ENCODE data around the gene ABCE1. TPM values are rescaled to one million over a fixed set of nuclear protein-coding genes. Genes with fewer than 3 reads are reported as not detected.

ABCE1 gene
- total RNA-seq, 1 experiment from 2014 or later = 163 TPM

- no peaks in the 10 kb centered on the region for H3K9me3 ChIP-seq (ENCODE audit: low read depth, low read length, poor library complexity, severe bottlenecking)
- H3K27ac ChIP-seq (ENCODE audit: low read depth, low read length, poor library complexity, severe bottlenecking) = no peak overlapping the region
- H3K4me3 ChIP-seq (ENCODE audit: low read depth, low read length, poor library complexity, severe bottlenecking) = no peak overlapping the region
- TF ChIP-seq EZH2 (IDR thresholded peaks at IDR 0.05; ENCODE audit: borderline replicate concordance, low read depth, low read length, poor library complexity, severe bottlenecking) = no peak
- DNase-seq (ENCODE audit: low spot score) = no peak
- intact Hi-C loops (cut with micrococcal nuclease; ENCODE audit: unreplicated experiment) = no loop called here
- ChIA-PET CTCF (no interaction called here), POLR2A (ENCODE audit: low non-redundant PET) (no interaction called here)
- H3K36me3 ChIP-seq (ENCODE audit: insufficient read depth, low read length, poor library complexity, severe bottlenecking) = peaks cover 40% of the 10 kb centered on the region
- no peaks in the 10 kb centered on the region for H3K27me3 ChIP-seq (replicated peaks; ENCODE audit: insufficient read depth, low read depth, low read length, poor library complexity)
- BruUV-seq (replicated peaks) = no TSS peak
- peaks cover 20% of the 10 kb centered on the region for H3K4me1 ChIP-seq (ENCODE audit: insufficient read depth, low read length, poor library complexity, severe bottlenecking)
Observed at GRCh38 chr4:145171911-145172310, 73.8 kb downstream of the ABCE1 start.

DNA sequence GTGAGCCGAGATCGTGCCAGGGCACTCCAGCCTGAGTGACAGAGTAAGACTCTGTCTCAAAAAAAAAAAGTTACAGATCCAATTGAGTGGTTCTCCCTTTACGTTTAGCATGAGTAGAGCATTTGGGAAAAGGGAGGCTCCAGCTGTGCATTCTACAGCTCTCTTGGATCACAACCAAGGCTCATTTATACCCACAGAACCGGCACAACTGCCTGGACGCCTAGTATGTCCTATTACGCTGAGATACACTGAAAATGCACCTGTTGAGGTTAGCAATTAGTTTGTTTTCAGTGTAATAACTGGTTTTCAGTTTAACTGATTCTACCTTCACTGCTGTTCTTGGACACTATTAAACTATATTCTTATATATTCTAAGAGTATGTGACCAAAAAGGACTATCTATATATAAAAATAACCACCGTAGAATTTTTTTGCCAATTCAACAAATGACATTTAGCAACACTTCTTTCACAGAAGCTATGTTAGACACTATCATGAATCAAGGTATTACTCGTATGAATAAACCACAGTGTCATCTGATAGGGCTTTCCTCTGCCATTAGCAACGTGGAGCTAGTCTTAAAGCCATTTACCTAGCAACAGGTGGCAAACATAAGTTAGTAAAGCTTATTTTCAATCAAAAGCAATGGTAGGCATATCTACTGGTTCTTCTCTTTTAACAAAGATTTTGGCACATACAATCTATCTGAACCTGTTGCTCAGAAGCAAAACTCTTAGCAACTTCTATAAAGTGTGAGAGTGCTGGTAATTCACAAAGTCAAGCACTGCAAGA is 78.7 kb downstream of the ABCE1 start:
- Histone ChIP-seq H3K36me3 (ENCODE audit: insufficient read depth, low read length, poor library complexity, severe bottlenecking) (peaks cover 28% of the 10 kb centered on the region), H3K4me3 (ENCODE audit: low read depth, low read length, poor library complexity, severe bottlenecking) (peak overlapping the region; percentile 90), H3K27me3 (replicated peaks; ENCODE audit: insufficient read depth, low read depth, low read length, poor library complexity) (no peaks in the 10 kb centered on the region), H3K4me1 (ENCODE audit: insufficient read depth, low read length, poor library complexity, severe bottlenecking) (peaks cover 25% of the 10 kb centered on the region), H3K27ac (ENCODE audit: low read depth, low read length, poor library complexity, severe bottlenecking) (peak overlapping the region; percentile 21), H3K9me3 (ENCODE audit: low read depth, low read length, poor library complexity, severe bottlenecking) (no peaks in the 10 kb centered on the region)
- TF ChIP-seq, protein P1, sequence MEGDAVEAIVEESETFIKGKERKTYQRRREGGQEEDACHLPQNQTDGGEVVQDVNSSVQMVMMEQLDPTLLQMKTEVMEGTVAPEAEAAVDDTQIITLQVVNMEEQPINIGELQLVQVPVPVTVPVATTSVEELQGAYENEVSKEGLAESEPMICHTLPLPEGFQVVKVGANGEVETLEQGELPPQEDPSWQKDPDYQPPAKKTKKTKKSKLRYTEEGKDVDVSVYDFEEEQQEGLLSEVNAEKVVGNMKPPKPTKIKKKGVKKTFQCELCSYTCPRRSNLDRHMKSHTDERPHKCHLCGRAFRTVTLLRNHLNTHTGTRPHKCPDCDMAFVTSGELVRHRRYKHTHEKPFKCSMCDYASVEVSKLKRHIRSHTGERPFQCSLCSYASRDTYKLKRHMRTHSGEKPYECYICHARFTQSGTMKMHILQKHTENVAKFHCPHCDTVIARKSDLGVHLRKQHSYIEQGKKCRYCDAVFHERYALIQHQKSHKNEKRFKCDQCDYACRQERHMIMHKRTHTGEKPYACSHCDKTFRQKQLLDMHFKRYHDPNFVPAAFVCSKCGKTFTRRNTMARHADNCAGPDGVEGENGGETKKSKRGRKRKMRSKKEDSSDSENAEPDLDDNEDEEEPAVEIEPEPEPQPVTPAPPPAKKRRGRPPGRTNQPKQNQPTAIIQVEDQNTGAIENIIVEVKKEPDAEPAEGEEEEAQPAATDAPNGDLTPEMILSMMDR (conservative IDR thresholded peaks at IDR 0.05; ENCODE audit: low read depth, low read length) = no peak
- POLR2A ChIA-PET (ENCODE audit: low non-redundant PET) = no interaction called here
- intact Hi-C loops (cut with micrococcal nuclease; ENCODE audit: unreplicated experiment) = no loop called here
- DNase-seq (ENCODE audit: low spot score) = no peak
- BruUV-seq (replicated peaks) = no TSS peak
- CTCF ChIA-PET = interaction anchor here (0.6 kb wide), 1 partner anchor 380 kb away, joined by 6 read pairs; no protein-coding TSS in a partner anchor

DNA sequence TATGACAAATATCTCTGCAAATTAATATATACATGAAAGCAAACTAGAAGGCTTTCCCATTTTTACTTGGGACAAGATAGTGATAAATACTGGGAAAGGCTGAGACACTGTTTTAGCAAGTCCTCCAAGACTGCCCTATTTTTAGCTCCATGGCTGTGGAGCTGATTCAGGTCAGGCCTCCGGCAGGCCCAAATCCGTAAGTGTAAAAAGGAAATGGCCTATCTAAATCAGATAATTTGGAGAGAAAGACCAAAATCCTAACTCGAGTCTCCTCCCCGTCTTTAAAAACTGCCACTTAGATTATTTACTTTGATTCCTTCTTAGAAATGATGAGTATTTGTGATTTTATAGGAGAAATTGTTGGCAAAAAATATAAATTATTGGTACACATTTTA is 79.4 kb downstream of the ABCE1 start:
- TF ChIP-seq, protein P1 (conservative IDR thresholded peaks at IDR 0.05; ENCODE audit: low read depth, low read length) = no peak
- no peak for TF ChIP-seq EZH2 (IDR thresholded peaks at IDR 0.05; ENCODE audit: borderline replicate concordance, low read depth, low read length, poor library complexity, severe bottlenecking)
- ChIA-PET POLR2A (ENCODE audit: low non-redundant PET) (interaction anchor here (0.6 kb wide), 1 partner anchor 31 kb away, joined by 7 read pairs; no protein-coding TSS in a partner anchor), CTCF (interaction anchor here (0.6 kb wide), 1 partner anchor 380 kb away, joined by 6 read pairs; no protein-coding TSS in a partner anchor)
- Histone ChIP-seq H3K4me3 (ENCODE audit: low read depth, low read length, poor library complexity, severe bottlenecking) (peak overlapping the region; percentile 90), H3K27me3 (replicated peaks; ENCODE audit: insufficient read depth, low read depth, low read length, poor library complexity) (no peaks in the 10 kb centered on the region), H3K36me3 (ENCODE audit: insufficient read depth, low read length, poor library complexity, severe bottlenecking) (peaks cover 22% of the 10 kb centered on the region), H3K9me3 (ENCODE audit: low read depth, low read length, poor library complexity, severe bottlenecking) (no peaks in the 10 kb centered on the region), H3K4me1 (ENCODE audit: insufficient read depth, low read length, poor library complexity, severe bottlenecking) (peaks cover 25% of the 10 kb centered on the region), H3K27ac (ENCODE audit: low read depth, low read length, poor library complexity, severe bottlenecking) (peak overlapping the region; percentile 21)
- no TSS peak for BruUV-seq (replicated peaks)
- intact Hi-C loops (cut with micrococcal nuclease; ENCODE audit: unreplicated experiment) = no loop called here
- DNase-seq (ENCODE audit: low spot score) = no peak
